Activated CD4-positive, alpha-beta T cell treated with anti-CD3 and anti-CD28 coated beads for 36 hours (primary cell): ENCODE results near the gene PCDHGA12. TPM values are rescaled to one million over a fixed set of nuclear protein-coding genes. Genes with fewer than 3 reads are reported as not detected.

Experiments
- ATAC-seq: fragments of 200-7000 bp; cut with Tn5 transposase; one replicate; pipeline ENCODE4 v1.10.0; 2021; ENCODE audit warnings: mild to moderate bottlenecking, moderate library complexity
- CTCF ChIA-PET: fragments of 350-600 bp; sonication (Branson Sonifier 250); formaldehyde crosslinking; loops from one replicate; lab custom pipeline; 2021; ENCODE audit warnings: antibody characterized with exemption; lab: Charles Lee
- POLR2A ChIA-PET: fragments of 350-600 bp; sonication (Branson Sonifier 250); formaldehyde crosslinking; loops from one replicate; lab custom pipeline; 2021; ENCODE audit warnings: antibody characterized with exemption, inconsistent platforms; lab: Charles Lee
- DNase-seq: peaks from one replicate; pipeline ENCODE4 v3.0.0-alpha.2; 2020
- H3K27ac Mint-ChIP-seq: one replicate; pipeline ENCODE4 v1.8.0; 2021; ENCODE audit warnings: mixed read lengths
- H3K27me3 Mint-ChIP-seq: one replicate; pipeline ENCODE4 v1.8.0; 2021; ENCODE audit warnings: mixed read lengths
- H3K36me3 Mint-ChIP-seq: one replicate; pipeline ENCODE4 v1.8.0; 2021; ENCODE audit warnings: low read depth, mixed read lengths
- H3K4me1 Mint-ChIP-seq: one replicate; pipeline ENCODE4 v1.8.0; 2021; ENCODE audit warnings: mixed read lengths
- H3K4me3 Mint-ChIP-seq: one replicate; pipeline ENCODE4 v1.8.0; 2021; ENCODE audit warnings: mild to moderate bottlenecking, moderate library complexity, mixed read lengths
- H3K9me3 Mint-ChIP-seq: one replicate; pipeline ENCODE4 v1.8.0; 2021; ENCODE audit warnings: low read depth, mixed read lengths
- intact Hi-C, 2 experiments: fragments of 100-400 bp; cut with DNase I in 1 of 2; cut with micrococcal nuclease in 1 of 2; formaldehyde crosslinking; loops; one replicate each; pipeline versions ENCODE4 v1.14.2 to v1.15.1; 2022 to 2024; cut with DNase I, micrococcal nuclease
- total RNA-seq, 2 experiments: library from RNA; stranded (reverse); gene quantifications; one replicate each; pipeline ENCODE4 v1.2.3, GENCODE V29; 2021

PCDHGA12 gene
- total RNA-seq, 2 experiments from 2014 or later = 0.07 to 0.09 TPM

- H3K27ac Mint-ChIP-seq = no peak overlapping the region
- no peak overlapping the region for H3K4me3 Mint-ChIP-seq
- no peaks in the 10 kb centered on the region for H3K4me1 Mint-ChIP-seq
- DNase-seq (no peak), ATAC-seq (no peak)
- peaks cover 16% of the 10 kb centered on the region for H3K27me3 Mint-ChIP-seq
- intact Hi-C loops = no loop called here
- H3K36me3 Mint-ChIP-seq = no peaks in the 10 kb centered on the region
- POLR2A ChIA-PET = no interaction called here
- peaks cover 5% of the 10 kb centered on the region for H3K9me3 Mint-ChIP-seq
- CTCF ChIA-PET = interaction anchor here (1.1 to 1.9 kb wide), 5 partner anchors 20 to 102 kb away, joined by 3 to 5 read pairs (median 3); partner anchors contain the start of gene PCDHGA10
These were observed 35.0 kb downstream of the PCDHGA12 start for GRCh38 chr5:141465351-141465750.

GRCh38 chr5:141475625-141476131 lies 45.4 kb downstream of the PCDHGA12 start, which contains the start of gene PCDHGC3:
TSS of gene PCDHGC3 (plus strand) at chr5:141475966. CDS start at chr5:141476117, 151 bp downstream.
- Mint-ChIP-seq H3K9me3 (no peaks in the 10 kb centered on the region), H3K27ac (peak within 1 kb of the TSS; percentile 37), H3K36me3 (no peaks in the 10 kb centered on the region), H3K4me3 (peak within 1 kb of the TSS; percentile 82), H3K27me3 (peaks cover 47% of the 10 kb centered on the region), H3K4me1 (peaks cover 28% of the 10 kb centered on the region)
- intact Hi-C loops = loop anchor here (1.0 to 5.0 kb wide), 6 partner anchors 37 to 89 kb away; partner anchors contain the start of genes PCDHGA11 (in 1 of the 2) and PCDHGA12 (in 1 of the 2)
- ATAC-seq = peak; percentile 97
- peak; percentile 79 for DNase-seq
- CTCF ChIA-PET = interaction anchor here (1.0 to 2.4 kb wide), 9 partner anchors 9 to 88 kb away, joined by 3 to 11 read pairs (median 4); partner anchors contain the start of genes PCDHGA12 and PCDHGC4
- POLR2A ChIA-PET = no interaction called here

GRCh38 chr5:141476132-141476911 lies 46.0 kb downstream of the PCDHGA12 start:
- Mint-ChIP-seq H3K9me3 (no peaks in the 10 kb centered on the region), H3K36me3 (no peaks in the 10 kb centered on the region), H3K27ac (no peak overlapping the region), H3K27me3 (peaks cover 53% of the 10 kb centered on the region), H3K4me1 (peaks cover 28% of the 10 kb centered on the region), H3K4me3 (peak overlapping the region; percentile 82)
- ATAC-seq (peak; percentile 28), DNase-seq (peak; percentile 40)
- intact Hi-C loops = loop anchor here (1.0 to 5.0 kb wide), 4 partner anchors 36 to 54 kb away; partner anchors contain the start of genes PCDHGA11 (in 1 of the 2) and PCDHGA12 (in 1 of the 2)
- ChIA-PET POLR2A (no interaction called here), CTCF (interaction anchor here (0.8 to 2.0 kb wide), 10 partner anchors 9 to 116 kb away, joined by 3 to 9 read pairs (median 4); partner anchors contain the start of genes PCDHGA12 and PCDHGC4)

GRCh38 chr5:141477044-141477575 lies 46.8 kb downstream of the PCDHGA12 start:
- Mint-ChIP-seq H3K27me3 (peaks cover 53% of the 10 kb centered on the region), H3K36me3 (no peaks in the 10 kb centered on the region), H3K4me1 (peaks cover 28% of the 10 kb centered on the region), H3K27ac (no peak overlapping the region), H3K4me3 (peak overlapping the region; percentile 82), H3K9me3 (no peaks in the 10 kb centered on the region)
- intact Hi-C loops = loop anchor here (5.0 kb wide), 3 partner anchors 35 to 55 kb away; partner anchors contain the start of genes PCDHGA11 (in 1 of the 2) and PCDHGA12 (in 1 of the 2)
- CTCF ChIA-PET = interaction anchor here (0.8 to 2.0 kb wide), 8 partner anchors 7 to 115 kb away, joined by 3 to 12 read pairs (median 6); partner anchors contain the start of genes PCDHGA12 and PCDHGC4
- DNase-seq (no peak), ATAC-seq (no peak)
- POLR2A ChIA-PET = no interaction called here

GRCh38 chr5:141477815-141478214 lies 47.5 kb downstream of the PCDHGA12 start:
- Mint-ChIP-seq H3K27ac (no peak overlapping the region), H3K4me1 (peaks cover 28% of the 10 kb centered on the region), H3K4me3 (no peak overlapping the region), H3K9me3 (no peaks in the 10 kb centered on the region), H3K36me3 (no peaks in the 10 kb centered on the region), H3K27me3 (peaks cover 56% of the 10 kb centered on the region)
- ATAC-seq (no peak), DNase-seq (no peak)
- ChIA-PET CTCF (interaction anchor here (0.7 to 1.9 kb wide), 7 partner anchors 8 to 446 kb away, joined by 3 to 12 read pairs (median 4); partner anchors contain the start of genes DELE1, PCDHGA11 and PCDHGA12), POLR2A (no interaction called here)
- intact Hi-C loops = loop anchor here (5.0 kb wide), 3 partner anchors 34 to 56 kb away; partner anchors contain the start of genes PCDHGA11 (in 1 of the 2) and PCDHGA12 (in 1 of the 2)

GRCh38 chr5:141478321-141478945 lies 48.1 kb downstream of the PCDHGA12 start:
- ATAC-seq (no peak), DNase-seq (no peak)
- H3K27ac Mint-ChIP-seq = no peak overlapping the region
- H3K9me3 Mint-ChIP-seq = no peaks in the 10 kb centered on the region
- intact Hi-C loops = loop anchor here (5.0 kb wide), 3 partner anchors 34 to 56 kb away; partner anchors contain the start of genes PCDHGA11 (in 1 of the 2) and PCDHGA12 (in 1 of the 2)
- ChIA-PET CTCF (interaction anchor here (0.6 to 1.9 kb wide), 10 partner anchors 9 to 445 kb away, joined by 3 to 12 read pairs (median 4); partner anchors contain the start of genes DELE1, PCDHGA11, PCDHGA12 and PCDHGC5), POLR2A (no interaction called here)
- peaks cover 28% of the 10 kb centered on the region for H3K4me1 Mint-ChIP-seq
- no peaks in the 10 kb centered on the region for H3K36me3 Mint-ChIP-seq
- H3K27me3 Mint-ChIP-seq = peaks cover 60% of the 10 kb centered on the region
- no peak overlapping the region for H3K4me3 Mint-ChIP-seq

- Mint-ChIP-seq H3K4me3 (no peak overlapping the region), H3K36me3 (no peaks in the 10 kb centered on the region), H3K4me1 (peaks cover 34% of the 10 kb centered on the region), H3K27ac (no peak overlapping the region), H3K27me3 (peaks cover 73% of the 10 kb centered on the region), H3K9me3 (no peaks in the 10 kb centered on the region)
- no peak for ATAC-seq
- DNase-seq = no peak
- intact Hi-C loops = loop anchor here (5.0 kb wide), 3 partner anchors 33 to 57 kb away; partner anchors contain the start of genes PCDHGA11 (in 1 of the 2) and PCDHGA12 (in 1 of the 2)
- ChIA-PET POLR2A (interaction anchor here (0.6 kb wide), 1 partner anchor 51 kb away, joined by 3 read pairs; no protein-coding TSS in a partner anchor), CTCF (no interaction called here)
These were observed 49.5 kb downstream of the PCDHGA12 start for GRCh38 chr5:141479776-141480175.

Other genes with a start within 250 kb of the PCDHGA12 start
- not detected for gene PCDHB16, start 248.1 kb upstream of the PCDHGA12 start, total RNA-seq
- not detected for gene PCDHB9, start 243.3 kb upstream of the PCDHGA12 start, total RNA-seq
- not detected for gene PCDHB10, start 238.2 kb upstream of the PCDHGA12 start, total RNA-seq
- gene PCDHB11, start 230.9 kb upstream of the PCDHGA12 start, total RNA-seq = not detected
- gene PCDHB12, start 221.8 kb upstream of the PCDHGA12 start, total RNA-seq = not detected
- gene PCDHB13, start 216.6 kb upstream of the PCDHGA12 start, total RNA-seq = not detected
- not detected for gene PCDHB14, start 207.2 kb upstream of the PCDHGA12 start, total RNA-seq
- gene PCDHB15, start 185.1 kb upstream of the PCDHGA12 start, total RNA-seq = not detected
- gene SLC25A2, start 126.5 kb upstream of the PCDHGA12 start, total RNA-seq = under 1 TPM; 0.27 to 0.30 TPM
- gene TAF7, start 109.7 kb upstream of the PCDHGA12 start, total RNA-seq = 10 to 100 TPM; 45.2 to 54.4 TPM
- gene PCDHGA1, start 100.0 kb upstream of the PCDHGA12 start, total RNA-seq = under 1 TPM in 1 of 2 experiments, not detected in 1; 0.05 TPM
- gene PCDHGA2, start 91.7 kb upstream of the PCDHGA12 start, total RNA-seq = not detected
- gene PCDHGA3, start 86.7 kb upstream of the PCDHGA12 start, total RNA-seq = not detected
- not detected for gene PCDHGB1, start 80.4 kb upstream of the PCDHGA12 start, total RNA-seq
- under 1 TPM; 0.11 TPM for gene PCDHGA4, start 75.5 kb upstream of the PCDHGA12 start, total RNA-seq
- gene PCDHGB2, start 70.5 kb upstream of the PCDHGA12 start, total RNA-seq = under 1 TPM; 0.07 to 0.18 TPM
- under 1 TPM; 0.07 to 0.09 TPM for gene PCDHGA5, start 66.3 kb upstream of the PCDHGA12 start, total RNA-seq
- not detected for gene PCDHGB3, start 60.3 kb upstream of the PCDHGA12 start, total RNA-seq
- gene PCDHGA6, start 56.6 kb upstream of the PCDHGA12 start, total RNA-seq = under 1 TPM; 0.05 to 0.14 TPM
- gene PCDHGA7, start 47.8 kb upstream of the PCDHGA12 start, total RNA-seq = not detected
- gene PCDHGB4, start 42.8 kb upstream of the PCDHGA12 start, total RNA-seq = under 1 TPM in 1 of 2 experiments, not detected in 1; 0.09 TPM
- gene PCDHGA8, start 37.9 kb upstream of the PCDHGA12 start, total RNA-seq = not detected
- under 1 TPM; 0.05 to 0.09 TPM for gene PCDHGB5, start 32.6 kb upstream of the PCDHGA12 start, total RNA-seq
- under 1 TPM in 1 of 2 experiments, not detected in 1; 0.09 TPM for gene PCDHGA9, start 27.7 kb upstream of the PCDHGA12 start, total RNA-seq
- gene PCDHGB6, start 22.5 kb upstream of the PCDHGA12 start, total RNA-seq = not detected
- gene PCDHGA10, start 17.5 kb upstream of the PCDHGA12 start, total RNA-seq = under 1 TPM in 1 of 2 experiments, not detected in 1; 0.07 TPM
- not detected for gene PCDHGB7, start 12.8 kb upstream of the PCDHGA12 start, total RNA-seq
- under 1 TPM in 1 of 2 experiments, not detected in 1; 0.07 TPM for gene PCDHGA11, start 9.5 kb upstream of the PCDHGA12 start, total RNA-seq
- gene PCDHGC3, start 45.5 kb downstream of the PCDHGA12 start, total RNA-seq = under 1 TPM; 0.16 to 0.34 TPM
- gene PCDHGC4, start 54.5 kb downstream of the PCDHGA12 start, total RNA-seq = not detected
- not detected for gene PCDHGC5, start 58.6 kb downstream of the PCDHGA12 start, total RNA-seq
- 100 to 1,000 TPM; 185 to 212 TPM for gene DIAPH1, start 188.5 kb downstream of the PCDHGA12 start, total RNA-seq
- 10 to 100 TPM; 85.9 to 88.6 TPM for gene HDAC3, start 206.3 kb downstream of the PCDHGA12 start, total RNA-seq
- gene RELL2, start 206.5 kb downstream of the PCDHGA12 start, total RNA-seq = 10 to 100 TPM; 24.3 to 27.8 TPM
- 10 to 100 TPM; 28.2 to 32.9 TPM for gene FCHSD1, start 220.9 kb downstream of the PCDHGA12 start, total RNA-seq